UCSD-AML1 (cell line): ENCODE data around the gene LMX1B.

ENCODE experiments used
- DNase-seq: peaks from one replicate; lab custom pipeline; 2025; ENCODE audit not compliant: unreplicated experiment; lab: John Stamatoyannopoulos, UW

The LMX1B gene

DNA sequence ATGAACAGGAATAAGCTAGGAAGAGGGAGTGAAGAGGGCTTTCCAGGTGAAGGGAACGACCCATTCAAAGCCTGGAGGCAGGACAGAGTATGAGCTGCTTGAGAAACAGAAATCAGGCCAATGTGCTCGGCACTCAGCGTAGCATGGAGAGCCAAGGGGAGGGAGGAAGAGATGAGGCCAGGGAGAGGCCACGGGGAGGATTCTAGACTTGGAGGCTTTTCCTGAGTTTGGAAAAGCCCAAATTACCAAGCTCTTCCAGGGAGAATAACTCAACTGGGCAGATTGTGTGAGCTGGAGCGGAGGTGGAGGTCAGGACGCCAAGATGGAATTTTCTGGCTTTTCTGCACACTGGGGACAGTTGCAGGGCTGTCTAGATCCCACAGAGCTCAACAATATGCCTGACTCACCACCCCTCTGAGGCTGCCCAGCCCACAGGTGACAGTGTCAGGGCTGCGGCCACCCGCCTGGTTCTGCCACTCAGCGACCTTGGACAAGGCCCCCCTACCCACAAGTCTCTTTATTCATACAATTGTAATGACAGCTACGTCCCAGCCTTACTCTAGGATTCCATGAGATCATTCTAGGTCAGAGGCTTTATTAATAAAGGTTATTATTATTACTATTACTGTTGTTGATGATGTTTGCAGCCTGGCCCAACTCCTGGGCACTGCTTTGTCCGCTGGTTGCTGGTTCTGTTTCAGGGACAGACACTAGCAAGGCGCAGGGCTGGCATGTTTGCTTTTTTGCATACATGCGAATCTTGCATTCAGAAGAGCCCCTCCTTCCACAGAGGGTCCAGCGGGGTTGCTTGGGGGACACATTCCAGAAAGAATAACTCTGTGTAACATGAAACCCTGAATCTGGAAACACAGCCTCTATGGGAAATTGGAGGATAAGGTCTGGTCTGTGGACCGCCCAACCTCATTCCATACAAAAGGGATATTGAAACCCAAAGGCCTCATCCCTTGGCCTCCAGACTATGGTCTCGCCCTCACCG lies 9.4 kb upstream of the LMX1B start:
- DNase-seq, result no peak

GRCh38 chr9:126605792-126606482 lies 7.8 kb upstream of the LMX1B start:
- DNase-seq, result no peak

- DNase-seq, result no peak
Observed at GRCh38 chr9:126606483-126606870, 7.3 kb upstream of the LMX1B start.

DNA sequence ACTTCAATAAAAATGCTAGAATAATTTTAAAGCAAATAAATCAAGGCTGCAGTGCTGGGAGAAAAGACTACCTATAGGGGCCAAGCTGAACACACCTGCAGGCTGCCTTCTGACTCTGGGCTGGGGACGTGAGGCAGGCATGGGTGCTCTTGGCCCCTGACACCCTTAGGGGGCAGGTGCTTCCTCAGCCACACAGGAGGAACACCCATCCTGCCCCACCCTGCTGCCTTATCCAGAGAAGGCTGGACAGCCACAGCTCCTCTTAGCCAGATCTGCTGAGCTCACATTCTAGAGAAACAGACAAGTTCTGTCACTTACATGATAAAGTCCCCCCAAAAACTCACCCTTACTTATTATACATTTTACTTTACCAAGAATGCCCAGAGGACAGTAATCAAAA lies 6.6 kb upstream of the LMX1B start:
- DNase-seq, result no peak

DNA sequence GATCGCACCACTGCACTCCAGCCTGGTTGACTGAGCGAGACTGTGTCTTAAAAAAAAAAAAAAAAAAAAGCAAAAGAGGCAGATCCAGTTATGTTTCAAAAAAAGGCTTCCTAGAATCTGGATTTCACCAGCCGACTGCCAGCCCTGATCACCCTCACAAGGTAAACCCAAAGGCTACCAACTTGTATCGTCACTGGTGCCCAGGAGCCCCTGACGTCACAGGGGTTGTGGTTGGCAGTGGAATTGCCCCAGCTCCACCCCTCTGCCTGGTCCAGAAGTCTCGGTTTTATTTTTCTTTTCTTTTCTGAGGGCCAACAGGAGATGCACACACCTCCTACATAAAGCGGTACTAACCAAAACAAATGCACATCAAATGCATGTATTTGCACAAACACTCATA lies 6.0 kb upstream of the LMX1B start:
- DNase-seq, result no peak

GRCh38 chr9:126608551-126608950 lies 5.2 kb upstream of the LMX1B start:
- no peak for DNase-seq

DNA sequence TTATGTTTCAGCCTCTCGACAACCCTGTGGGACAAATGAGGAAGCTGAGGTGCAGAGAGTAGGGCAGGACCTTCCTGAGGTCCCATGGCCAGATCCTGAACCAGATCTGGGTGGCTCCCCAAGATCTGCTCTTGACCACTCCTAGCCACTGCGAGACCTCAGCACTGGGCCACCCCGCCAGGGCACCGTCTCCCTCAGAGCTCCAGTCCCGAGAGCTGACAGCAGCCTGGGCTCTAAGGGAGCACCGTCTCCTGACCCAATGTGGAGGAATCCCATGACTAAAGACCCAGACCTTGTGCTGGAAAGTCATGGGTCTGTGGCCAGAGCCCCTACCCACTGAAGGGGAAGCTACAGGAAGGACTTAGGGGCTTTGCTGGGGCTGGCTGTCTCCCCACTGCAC lies 4.5 kb upstream of the LMX1B start:
- DNase-seq, result no peak

- no peak for DNase-seq
Observed at GRCh38 chr9:126609711-126610388, 3.9 kb upstream of the LMX1B start.

DNA sequence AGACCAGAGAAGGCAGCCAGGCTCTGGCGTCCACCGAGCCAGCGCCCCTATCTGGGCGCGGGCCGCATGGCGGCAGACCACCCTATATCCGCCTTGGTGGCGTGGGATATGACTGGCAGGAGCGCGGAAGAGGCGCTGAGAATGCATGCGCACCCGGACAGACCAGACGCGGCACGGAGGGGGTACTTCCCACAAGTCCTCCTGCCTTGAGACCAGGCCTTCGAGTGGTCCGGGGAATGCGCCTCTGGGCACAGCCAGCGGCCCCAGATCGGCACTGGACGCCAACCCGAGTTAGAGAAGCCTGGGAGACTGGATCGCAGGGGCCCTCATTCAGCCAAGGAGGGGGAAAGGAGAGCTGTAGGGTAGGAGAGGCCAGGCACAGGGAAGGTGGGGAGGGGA lies 2.5 kb upstream of the LMX1B start:
- DNase-seq, result no peak

DNA sequence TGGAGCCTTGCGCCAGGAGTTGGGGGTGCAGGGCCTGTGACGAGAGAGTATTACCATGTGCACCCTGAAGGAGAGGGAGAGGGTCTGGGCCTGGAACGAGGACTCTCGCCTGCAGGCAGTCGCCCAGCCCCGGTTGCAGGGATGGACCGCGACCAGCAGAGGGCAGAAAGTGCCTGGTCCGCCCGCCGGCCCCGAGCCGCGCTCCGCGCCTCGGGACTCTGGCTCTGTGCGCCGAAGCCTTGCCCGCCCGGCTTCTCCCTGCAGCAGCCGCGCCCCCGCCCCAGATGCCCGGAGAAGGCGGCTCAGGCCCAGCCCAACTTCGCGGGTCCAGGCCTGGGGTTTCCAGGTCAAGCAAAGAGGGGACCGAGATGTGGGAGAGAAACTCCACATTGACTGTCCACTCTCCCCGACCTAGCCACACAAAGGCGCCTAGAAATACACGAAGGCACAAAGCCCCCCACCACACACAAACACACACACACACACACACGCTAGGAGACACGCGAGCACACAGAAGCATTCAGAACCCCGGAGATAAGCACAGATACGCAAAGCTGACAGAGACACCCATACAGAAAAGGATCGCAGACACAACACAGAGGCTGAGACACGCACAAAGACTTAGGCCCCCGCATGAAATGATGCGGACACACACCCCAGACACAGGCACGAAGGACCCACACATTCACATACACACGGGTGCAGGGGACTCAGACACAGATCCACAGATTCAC lies 2.0 kb upstream of the LMX1B start:
- peak; percentile 65 for DNase-seq

DNA sequence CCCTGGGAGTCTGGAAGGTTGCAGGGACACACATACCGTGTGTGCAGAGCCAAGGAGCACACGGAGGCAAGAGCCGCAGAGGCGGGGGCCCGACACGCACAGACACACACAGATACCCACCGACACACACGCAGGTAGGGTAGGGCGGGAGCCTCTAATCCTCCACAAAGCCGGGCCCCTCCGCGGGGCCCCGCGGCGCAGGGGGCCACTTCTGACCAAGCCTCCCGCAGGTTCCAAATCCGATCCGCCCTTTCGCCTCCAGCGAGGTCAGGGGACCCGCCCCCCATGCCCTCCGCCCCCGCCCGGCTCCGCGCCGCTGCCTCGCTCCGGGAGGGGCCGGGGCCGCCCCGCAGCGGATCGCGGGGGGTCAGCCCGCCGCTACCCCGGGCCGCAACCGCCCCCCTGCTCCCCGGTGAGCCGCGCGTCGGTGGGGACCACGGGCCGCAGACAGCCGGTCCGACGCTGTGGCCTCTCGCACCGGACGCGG lies 1.4 kb upstream of the LMX1B start:
- no peak for DNase-seq

GRCh38 chr9:126612813-126613641 lies 701 bp upstream of the LMX1B start:
- DNase-seq, result no peak

DNA sequence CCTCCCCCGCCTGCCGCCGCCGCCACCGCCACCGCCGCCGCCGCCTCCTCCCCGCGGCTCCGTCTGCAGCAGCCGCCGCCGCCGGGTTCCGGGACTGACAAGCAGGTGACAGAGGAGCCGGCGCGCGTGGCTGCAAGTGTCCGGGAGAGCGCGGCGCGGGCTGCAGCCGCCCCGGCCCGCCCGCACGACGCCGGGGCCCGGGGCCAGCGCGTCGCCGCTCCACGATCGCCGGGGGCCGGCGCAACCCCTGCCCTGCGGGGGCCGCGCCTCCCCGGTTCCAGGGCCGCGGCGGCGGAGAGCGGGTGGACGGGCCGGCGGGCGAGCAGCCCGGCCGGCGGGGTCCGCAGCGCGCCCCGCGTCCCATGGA lies 343 bp downstream of the LMX1B start:
- DNase-seq, result no peak

DNA sequence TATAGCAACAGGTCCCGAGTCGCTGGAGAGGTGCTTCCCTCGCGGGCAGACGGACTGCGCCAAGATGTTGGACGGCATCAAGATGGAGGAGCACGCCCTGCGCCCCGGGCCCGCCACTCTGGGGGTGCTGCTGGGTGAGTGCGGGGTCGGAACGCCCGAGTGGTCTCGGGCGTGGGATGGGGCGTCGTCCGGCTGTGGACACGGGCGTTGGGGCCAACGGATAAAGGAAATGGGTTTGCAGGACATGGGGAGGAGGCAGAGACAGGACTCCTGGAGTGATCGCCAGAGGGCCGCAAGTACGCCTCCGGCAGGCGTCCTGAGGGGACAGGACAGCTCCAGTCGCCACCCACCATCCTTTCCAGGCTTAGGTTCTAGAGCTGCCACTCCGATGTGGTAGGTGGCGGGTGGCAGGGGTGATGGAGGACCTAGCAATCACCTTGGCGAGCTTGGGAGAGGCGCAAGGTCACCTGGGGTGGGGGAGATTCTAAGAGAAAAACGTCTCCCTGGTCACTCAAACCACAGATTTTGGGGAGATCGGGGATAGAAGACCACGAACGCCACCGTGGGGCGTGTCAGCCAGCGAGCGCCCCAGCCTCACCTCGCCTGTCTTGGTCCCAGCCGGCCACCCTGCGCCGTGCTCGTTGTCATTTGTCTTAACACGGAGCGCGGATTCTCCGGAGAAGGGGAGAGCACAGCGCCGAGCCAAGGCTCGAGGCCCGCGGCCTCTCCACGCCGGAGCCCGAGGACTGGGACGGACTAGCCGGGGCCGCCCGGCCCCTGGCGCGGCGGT lies 922 bp downstream of the LMX1B start:
- DNase-seq, result no peak

DNA sequence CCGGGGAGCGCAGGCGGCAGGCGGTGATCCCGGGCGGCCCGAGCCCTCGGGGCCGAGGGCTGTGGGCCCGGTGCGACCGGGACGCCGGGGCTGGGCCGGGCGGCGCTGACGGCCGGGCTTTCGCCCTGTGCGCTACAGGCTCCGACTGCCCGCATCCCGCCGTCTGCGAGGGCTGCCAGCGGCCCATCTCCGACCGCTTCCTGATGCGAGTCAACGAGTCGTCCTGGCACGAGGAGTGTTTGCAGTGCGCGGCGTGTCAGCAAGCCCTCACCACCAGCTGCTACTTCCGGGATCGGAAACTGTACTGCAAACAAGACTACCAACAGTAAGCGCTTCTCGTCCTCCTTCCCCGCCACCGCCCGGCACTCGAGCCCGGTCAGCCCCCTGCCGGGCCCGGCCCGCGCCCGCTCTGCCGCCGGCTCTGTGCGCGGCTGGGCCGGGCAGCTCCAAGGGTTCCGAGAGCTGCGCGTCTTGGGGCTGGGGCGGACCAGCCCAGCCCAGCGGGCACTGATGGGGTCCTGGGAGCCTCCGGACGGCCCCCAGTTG lies 1.6 kb downstream of the LMX1B start:
- DNase-seq, result peak; percentile 36

- DNase-seq, result no peak
Observed at GRCh38 chr9:126615791-126616447, 2.2 kb downstream of the LMX1B start.

GRCh38 chr9:126616521-126616976 lies 2.8 kb downstream of the LMX1B start:
- no peak for DNase-seq
